GM23338 (cell line): Measurements from ENCODE around the gene H1-8.

Experiments
- CREB1 ChIP-seq: fragments of 250-450 bp; sonication (Bioruptor Pico); IDR thresholded peaks from 2 replicates; pipeline ENCODE4 v1.5.0; 2020; ENCODE audit warnings: low read depth, mild to moderate bottlenecking, moderate library complexity
- EZH2 ChIP-seq: fragments of 200-600 bp; sonication (generic); IDR thresholded peaks from one replicate; pipeline ENCODE4 v1.8.0; 2017; ENCODE audit warnings: antibody characterized with exemption, mild to moderate bottlenecking, low read depth; ENCODE audit not compliant: unreplicated experiment
- EZH2phosphoT487 ChIP-seq: fragments of 200-600 bp; sonication (generic); IDR thresholded peaks from one replicate; pipeline ENCODE4 v1.8.1; 2018; ENCODE audit warnings: antibody characterized with exemption; ENCODE audit not compliant: unreplicated experiment
- NANOG ChIP-seq: IDR thresholded peaks from 2 replicates; pipeline ENCODE4 v1.6.1; 2016; ENCODE audit warnings: antibody characterized with exemption, borderline replicate concordance
- POLR2AphosphoS5 ChIP-seq: IDR thresholded peaks from 2 replicates; pipeline ENCODE4 v1.6.1; 2016; ENCODE audit warnings: antibody characterized with exemption, low read depth
- STAT1 ChIP-seq: IDR thresholded peaks from one replicate; pipeline ENCODE4 v1.6.1; 2016; ENCODE audit warnings: antibody characterized with exemption; ENCODE audit not compliant: unreplicated experiment
- ZNF114 ChIP-seq: fragments of 250-450 bp; sonication (Bioruptor Pico); IDR thresholded peaks from 2 replicates; pipeline ENCODE4 v1.5.0; 2020; ENCODE audit warnings: mild to moderate bottlenecking, moderate library complexity
- TF ChIP-seq, protein P1 (sequence below), 2 experiments: fragments of 200-600 bp in 1 of 2; sonication (generic) in 1 of 2; conservative IDR thresholded peaks; 2 replicates each; pipeline versions ENCODE4 v1.5.1 to v1.6.1; 2016 to 2017; ENCODE audit warnings: antibody characterized with exemption in 2 of 2, low read depth in 2 of 2, mild to moderate bottlenecking in 2 of 2, moderate library complexity in 1 of 2
- TF ChIP-seq, protein P2 (sequence below): IDR thresholded peaks from one replicate; pipeline ENCODE4 v1.6.1; 2018; ENCODE audit warnings: antibody characterized with exemption; ENCODE audit not compliant: unreplicated experiment
- TF ChIP-seq, protein P3 (sequence below): IDR thresholded peaks from 2 replicates; pipeline ENCODE4 v1.6.1; 2016; ENCODE audit warnings: antibody characterized with exemption
- TF ChIP-seq, protein P4 (sequence below): fragments of 250-450 bp; sonication (Bioruptor Pico); IDR thresholded peaks from 2 replicates; pipeline ENCODE4 v1.5.0; 2020; ENCODE audit warnings: mild to moderate bottlenecking, moderate library complexity

DNA sequence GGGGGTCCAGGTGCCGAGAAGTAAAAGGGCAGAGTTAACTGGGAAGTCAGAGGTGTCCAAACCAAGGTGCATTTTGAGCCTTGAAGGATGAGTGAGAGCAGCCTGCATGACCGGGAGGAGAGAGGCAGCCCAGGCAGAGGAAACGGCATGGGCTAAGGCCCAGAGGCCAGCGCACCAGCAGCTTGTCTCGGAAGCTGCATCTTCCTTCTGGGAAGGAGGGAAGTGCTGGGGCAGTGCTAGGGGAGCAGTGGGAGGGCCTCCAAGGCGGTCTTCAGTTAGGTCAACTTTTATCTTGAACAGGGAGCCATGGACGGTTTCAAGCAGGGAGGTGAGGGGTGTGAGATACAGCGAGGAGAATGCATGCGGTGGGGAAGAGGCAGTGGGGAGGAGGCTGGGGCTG is 1.0 kb downstream of the H1-8 start:
- TF ChIP-seq, protein P1, sequence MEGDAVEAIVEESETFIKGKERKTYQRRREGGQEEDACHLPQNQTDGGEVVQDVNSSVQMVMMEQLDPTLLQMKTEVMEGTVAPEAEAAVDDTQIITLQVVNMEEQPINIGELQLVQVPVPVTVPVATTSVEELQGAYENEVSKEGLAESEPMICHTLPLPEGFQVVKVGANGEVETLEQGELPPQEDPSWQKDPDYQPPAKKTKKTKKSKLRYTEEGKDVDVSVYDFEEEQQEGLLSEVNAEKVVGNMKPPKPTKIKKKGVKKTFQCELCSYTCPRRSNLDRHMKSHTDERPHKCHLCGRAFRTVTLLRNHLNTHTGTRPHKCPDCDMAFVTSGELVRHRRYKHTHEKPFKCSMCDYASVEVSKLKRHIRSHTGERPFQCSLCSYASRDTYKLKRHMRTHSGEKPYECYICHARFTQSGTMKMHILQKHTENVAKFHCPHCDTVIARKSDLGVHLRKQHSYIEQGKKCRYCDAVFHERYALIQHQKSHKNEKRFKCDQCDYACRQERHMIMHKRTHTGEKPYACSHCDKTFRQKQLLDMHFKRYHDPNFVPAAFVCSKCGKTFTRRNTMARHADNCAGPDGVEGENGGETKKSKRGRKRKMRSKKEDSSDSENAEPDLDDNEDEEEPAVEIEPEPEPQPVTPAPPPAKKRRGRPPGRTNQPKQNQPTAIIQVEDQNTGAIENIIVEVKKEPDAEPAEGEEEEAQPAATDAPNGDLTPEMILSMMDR (conservative IDR thresholded peaks at IDR 0.05; ENCODE audit: low read depth in 2 of 2): no peak
- no peak for TF ChIP-seq EZH2
- TF ChIP-seq STAT1: no peak
- TF ChIP-seq, protein P2, sequence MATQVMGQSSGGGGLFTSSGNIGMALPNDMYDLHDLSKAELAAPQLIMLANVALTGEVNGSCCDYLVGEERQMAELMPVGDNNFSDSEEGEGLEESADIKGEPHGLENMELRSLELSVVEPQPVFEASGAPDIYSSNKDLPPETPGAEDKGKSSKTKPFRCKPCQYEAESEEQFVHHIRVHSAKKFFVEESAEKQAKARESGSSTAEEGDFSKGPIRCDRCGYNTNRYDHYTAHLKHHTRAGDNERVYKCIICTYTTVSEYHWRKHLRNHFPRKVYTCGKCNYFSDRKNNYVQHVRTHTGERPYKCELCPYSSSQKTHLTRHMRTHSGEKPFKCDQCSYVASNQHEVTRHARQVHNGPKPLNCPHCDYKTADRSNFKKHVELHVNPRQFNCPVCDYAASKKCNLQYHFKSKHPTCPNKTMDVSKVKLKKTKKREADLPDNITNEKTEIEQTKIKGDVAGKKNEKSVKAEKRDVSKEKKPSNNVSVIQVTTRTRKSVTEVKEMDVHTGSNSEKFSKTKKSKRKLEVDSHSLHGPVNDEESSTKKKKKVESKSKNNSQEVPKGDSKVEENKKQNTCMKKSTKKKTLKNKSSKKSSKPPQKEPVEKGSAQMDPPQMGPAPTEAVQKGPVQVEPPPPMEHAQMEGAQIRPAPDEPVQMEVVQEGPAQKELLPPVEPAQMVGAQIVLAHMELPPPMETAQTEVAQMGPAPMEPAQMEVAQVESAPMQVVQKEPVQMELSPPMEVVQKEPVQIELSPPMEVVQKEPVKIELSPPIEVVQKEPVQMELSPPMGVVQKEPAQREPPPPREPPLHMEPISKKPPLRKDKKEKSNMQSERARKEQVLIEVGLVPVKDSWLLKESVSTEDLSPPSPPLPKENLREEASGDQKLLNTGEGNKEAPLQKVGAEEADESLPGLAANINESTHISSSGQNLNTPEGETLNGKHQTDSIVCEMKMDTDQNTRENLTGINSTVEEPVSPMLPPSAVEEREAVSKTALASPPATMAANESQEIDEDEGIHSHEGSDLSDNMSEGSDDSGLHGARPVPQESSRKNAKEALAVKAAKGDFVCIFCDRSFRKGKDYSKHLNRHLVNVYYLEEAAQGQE: no peak
- no peak for TF ChIP-seq POLR2AphosphoS5
- TF ChIP-seq EZH2phosphoT487: no peak
- TF ChIP-seq, protein P3, sequence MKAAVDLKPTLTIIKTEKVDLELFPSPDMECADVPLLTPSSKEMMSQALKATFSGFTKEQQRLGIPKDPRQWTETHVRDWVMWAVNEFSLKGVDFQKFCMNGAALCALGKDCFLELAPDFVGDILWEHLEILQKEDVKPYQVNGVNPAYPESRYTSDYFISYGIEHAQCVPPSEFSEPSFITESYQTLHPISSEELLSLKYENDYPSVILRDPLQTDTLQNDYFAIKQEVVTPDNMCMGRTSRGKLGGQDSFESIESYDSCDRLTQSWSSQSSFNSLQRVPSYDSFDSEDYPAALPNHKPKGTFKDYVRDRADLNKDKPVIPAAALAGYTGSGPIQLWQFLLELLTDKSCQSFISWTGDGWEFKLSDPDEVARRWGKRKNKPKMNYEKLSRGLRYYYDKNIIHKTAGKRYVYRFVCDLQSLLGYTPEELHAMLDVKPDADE: no peak
- TF ChIP-seq CREB1 (CRISPR knock-in tag): no peak
- TF ChIP-seq NANOG: no peak
- TF ChIP-seq, protein P4, sequence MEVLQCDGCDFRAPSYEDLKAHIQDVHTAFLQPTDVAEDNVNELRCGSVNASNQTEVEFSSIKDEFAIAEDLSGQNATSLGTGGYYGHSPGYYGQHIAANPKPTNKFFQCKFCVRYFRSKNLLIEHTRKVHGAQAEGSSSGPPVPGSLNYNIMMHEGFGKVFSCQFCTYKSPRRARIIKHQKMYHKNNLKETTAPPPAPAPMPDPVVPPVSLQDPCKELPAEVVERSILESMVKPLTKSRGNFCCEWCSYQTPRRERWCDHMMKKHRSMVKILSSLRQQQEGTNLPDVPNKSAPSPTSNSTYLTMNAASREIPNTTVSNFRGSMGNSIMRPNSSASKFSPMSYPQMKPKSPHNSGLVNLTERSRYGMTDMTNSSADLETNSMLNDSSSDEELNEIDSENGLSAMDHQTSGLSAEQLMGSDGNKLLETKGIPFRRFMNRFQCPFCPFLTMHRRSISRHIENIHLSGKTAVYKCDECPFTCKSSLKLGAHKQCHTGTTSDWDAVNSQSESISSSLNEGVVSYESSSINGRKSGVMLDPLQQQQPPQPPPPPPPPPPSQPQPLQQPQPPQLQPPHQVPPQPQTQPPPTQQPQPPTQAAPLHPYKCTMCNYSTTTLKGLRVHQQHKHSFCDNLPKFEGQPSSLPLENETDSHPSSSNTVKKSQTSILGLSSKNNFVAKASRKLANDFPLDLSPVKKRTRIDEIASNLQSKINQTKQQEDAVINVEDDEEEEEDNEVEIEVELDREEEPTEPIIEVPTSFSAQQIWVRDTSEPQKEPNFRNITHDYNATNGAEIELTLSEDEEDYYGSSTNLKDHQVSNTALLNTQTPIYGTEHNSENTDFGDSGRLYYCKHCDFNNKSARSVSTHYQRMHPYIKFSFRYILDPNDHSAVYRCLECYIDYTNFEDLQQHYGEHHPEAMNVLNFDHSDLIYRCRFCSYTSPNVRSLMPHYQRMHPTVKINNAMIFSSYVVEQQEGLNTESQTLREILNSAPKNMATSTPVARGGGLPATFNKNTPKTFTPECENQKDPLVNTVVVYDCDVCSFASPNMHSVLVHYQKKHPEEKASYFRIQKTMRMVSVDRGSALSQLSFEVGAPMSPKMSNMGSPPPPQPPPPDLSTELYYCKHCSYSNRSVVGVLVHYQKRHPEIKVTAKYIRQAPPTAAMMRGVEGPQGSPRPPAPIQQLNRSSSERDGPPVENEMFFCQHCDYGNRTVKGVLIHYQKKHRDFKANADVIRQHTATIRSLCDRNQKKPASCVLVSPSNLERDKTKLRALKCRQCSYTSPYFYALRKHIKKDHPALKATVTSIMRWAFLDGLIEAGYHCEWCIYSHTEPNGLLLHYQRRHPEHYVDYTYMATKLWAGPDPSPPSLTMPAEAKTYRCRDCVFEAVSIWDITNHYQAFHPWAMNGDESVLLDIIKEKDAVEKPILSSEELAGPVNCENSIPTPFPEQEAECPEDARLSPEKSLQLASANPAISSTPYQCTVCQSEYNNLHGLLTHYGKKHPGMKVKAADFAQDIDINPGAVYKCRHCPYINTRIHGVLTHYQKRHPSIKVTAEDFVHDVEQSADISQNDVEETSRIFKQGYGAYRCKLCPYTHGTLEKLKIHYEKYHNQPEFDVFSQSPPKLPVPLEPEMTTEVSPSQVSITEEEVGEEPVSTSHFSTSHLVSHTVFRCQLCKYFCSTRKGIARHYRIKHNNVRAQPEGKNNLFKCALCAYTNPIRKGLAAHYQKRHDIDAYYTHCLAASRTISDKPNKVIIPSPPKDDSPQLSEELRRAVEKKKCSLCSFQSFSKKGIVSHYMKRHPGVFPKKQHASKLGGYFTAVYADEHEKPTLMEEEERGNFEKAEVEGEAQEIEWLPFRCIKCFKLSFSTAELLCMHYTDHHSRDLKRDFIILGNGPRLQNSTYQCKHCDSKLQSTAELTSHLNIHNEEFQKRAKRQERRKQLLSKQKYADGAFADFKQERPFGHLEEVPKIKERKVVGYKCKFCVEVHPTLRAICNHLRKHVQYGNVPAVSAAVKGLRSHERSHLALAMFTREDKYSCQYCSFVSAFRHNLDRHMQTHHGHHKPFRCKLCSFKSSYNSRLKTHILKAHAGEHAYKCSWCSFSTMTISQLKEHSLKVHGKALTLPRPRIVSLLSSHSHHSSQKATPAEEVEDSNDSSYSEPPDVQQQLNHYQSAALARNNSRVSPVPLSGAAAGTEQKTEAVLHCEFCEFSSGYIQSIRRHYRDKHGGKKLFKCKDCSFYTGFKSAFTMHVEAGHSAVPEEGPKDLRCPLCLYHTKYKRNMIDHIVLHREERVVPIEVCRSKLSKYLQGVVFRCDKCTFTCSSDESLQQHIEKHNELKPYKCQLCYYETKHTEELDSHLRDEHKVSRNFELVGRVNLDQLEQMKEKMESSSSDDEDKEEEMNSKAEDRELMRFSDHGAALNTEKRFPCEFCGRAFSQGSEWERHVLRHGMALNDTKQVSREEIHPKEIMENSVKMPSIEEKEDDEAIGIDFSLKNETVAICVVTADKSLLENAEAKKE (CRISPR knock-in tag): no peak
- TF ChIP-seq ZNF114 (CRISPR knock-in tag): no peak
